ENCODE measurements around the gene SCD5. TPM values are rescaled to one million over a fixed set of nuclear protein-coding genes. Genes with fewer than 3 reads are reported as not detected.
"Not testable (repeated sequence)": the region's sequence is repeated elsewhere in the genome, so short reads cannot be mapped to it uniquely, and the experiment has no call there.

SCD5 gene
- total and polyA plus RNA-seq, 2 of the 8 experiments (the other 6 are each of a cell fraction or from before 2014, with no cell fraction given) = 0.92 to 1.2 TPM

DNA sequence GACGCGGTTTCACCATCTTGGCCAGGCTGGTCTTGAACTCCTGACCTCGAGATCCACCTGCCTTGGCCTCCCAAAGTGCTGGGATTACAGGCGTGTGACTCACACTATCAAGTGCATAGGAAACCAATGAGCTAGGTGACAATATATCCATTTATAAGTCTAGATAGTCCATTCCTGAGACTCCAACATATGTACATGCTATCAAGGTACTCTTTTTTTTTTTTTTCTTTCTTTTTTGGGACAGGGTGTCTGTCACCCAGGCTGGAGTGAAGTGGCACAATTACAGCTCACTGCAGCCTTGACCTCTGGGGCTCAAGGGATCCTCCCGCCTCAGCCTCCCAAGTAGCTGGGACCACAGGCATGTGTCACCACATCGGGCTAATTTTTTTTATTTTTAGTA is 18.3 kb upstream of the SCD5 start:
- peaks cover 7 to 33% (median 17%) of the 10 kb centered on the region in 4 experiments; a peak in 7 of 8 replicates for H3K36me3 ChIP-seq (ENCODE audit: control insufficient read depth in 2 of 4, insufficient read depth in 4 of 4, low read length in 3 of 4)
- H3K23me2 ChIP-seq (ENCODE audit: low read depth, low read length); H2AK5ac ChIP-seq (ENCODE audit: low read depth, low read length); H3K79me1 ChIP-seq (ENCODE audit: low read depth, low read length); H4K5ac ChIP-seq (ENCODE audit: insufficient read length, low read depth, low read length); H2BK15ac ChIP-seq (ENCODE audit: low read length); H3K9ac ChIP-seq (replicated peaks in 1 of 4; ENCODE audit: extremely low read depth in 1 of 4, low read depth in 3 of 4, low read length in 3 of 4); H3K56ac ChIP-seq (replicated peaks; ENCODE audit: insufficient read length, low read depth, low read length); H3K4me3 ChIP-seq (ENCODE audit: extremely low read depth in 1 of 4, insufficient read depth in 2 of 4, low read depth in 3 of 4, low read length in 4 of 4); H3K14ac ChIP-seq (ENCODE audit: insufficient read length); H3K23ac ChIP-seq (ENCODE audit: insufficient read length); H2BK20ac ChIP-seq (ENCODE audit: low read length); H2BK120ac ChIP-seq (replicated peaks; ENCODE audit: low read depth, low read length); H3K27ac ChIP-seq (ENCODE audit: low read depth, low read length); H4K91ac ChIP-seq (replicated peaks; ENCODE audit: insufficient read length, low read length); H2AFZ ChIP-seq (ENCODE audit: low read length); DNase-seq (ENCODE audit: low read depth in 1 of 2, low spot score in 2 of 2); H3K4ac ChIP-seq (replicated peaks; ENCODE audit: insufficient read length, low read depth, low read length); H4K20me1 ChIP-seq (replicated peaks in 1 of 2; ENCODE audit: control insufficient read depth in 1 of 2, insufficient read depth in 2 of 2, low read length in 2 of 2); H3K4me1 ChIP-seq (replicated peaks in 1 of 4; ENCODE audit: control insufficient read depth in 3 of 4, insufficient read depth in 4 of 4, low read length in 3 of 4); H3K9me3 ChIP-seq (ENCODE audit: insufficient read depth in 2 of 2, low read depth in 1 of 2, low read length in 1 of 2); H3K4me2 ChIP-seq (ENCODE audit: insufficient read depth in 1 of 2, low read depth in 2 of 2, low read length in 2 of 2); FAIRE-seq; H2BK12ac ChIP-seq (ENCODE audit: low read depth, low read length); H3K79me2 ChIP-seq (ENCODE audit: control insufficient read depth in 1 of 2, insufficient read depth in 2 of 2, low read length in 2 of 2); H4K8ac ChIP-seq (ENCODE audit: extremely low read depth, insufficient read depth, low read length); H3K18ac ChIP-seq (ENCODE audit: extremely low read depth, low read length); H2BK5ac ChIP-seq (ENCODE audit: low read depth, low read length): not testable (repeated sequence)
- ChIA-PET POLR2A (ENCODE audit: partially characterized antibody) (interaction anchor here (1.8 kb wide), 1 partner anchor 17 kb away, joined by 4 read pairs; no protein-coding TSS in a partner anchor), CTCF (ENCODE audit: partially characterized antibody) (interaction anchor here (0.6 to 1.2 kb wide), 2 partner anchors 34 to 36 kb away, joined by 5 read pairs; no protein-coding TSS in a partner anchor)
- 95% methylated on average over 6 of the region's 6 CpGs; no CpG with 5 or more reads in 1 of the 2 experiments for WGBS, 2 experiments (ENCODE audit: extremely low coverage in 1 of 2, insufficient coverage in 1 of 2, insufficient read length in 1 of 2, insufficient replicate concordance in 2 of 2, low coverage in 1 of 2, low lambda C conversion rate in 2 of 2, missing lambda C conversion rate in 1 of 2)
- peaks cover 5 to 21% (median 16%) of the 10 kb centered on the region in 4 experiments for H3K27me3 ChIP-seq (replicated peaks in 1 of 4; ENCODE audit: control insufficient read depth in 3 of 4, extremely low read depth in 1 of 4, insufficient read depth in 3 of 4, low read length in 3 of 4)
